Activated T-cell treated with anti-CD3 and anti-CD28 coated beads for 24 hours (primary cell): Measurements from ENCODE around the gene LDLRAD2.
"Not testable (repeated sequence)": the region's sequence is repeated elsewhere in the genome, so short reads cannot be mapped to it uniquely, and the experiment has no call there.

ENCODE experiments used
- DNase-seq: peaks from one replicate; pipeline ENCODE4 v3.0.0-alpha.2; 2020; ENCODE audit warnings: low read depth

LDLRAD2 gene

DNA sequence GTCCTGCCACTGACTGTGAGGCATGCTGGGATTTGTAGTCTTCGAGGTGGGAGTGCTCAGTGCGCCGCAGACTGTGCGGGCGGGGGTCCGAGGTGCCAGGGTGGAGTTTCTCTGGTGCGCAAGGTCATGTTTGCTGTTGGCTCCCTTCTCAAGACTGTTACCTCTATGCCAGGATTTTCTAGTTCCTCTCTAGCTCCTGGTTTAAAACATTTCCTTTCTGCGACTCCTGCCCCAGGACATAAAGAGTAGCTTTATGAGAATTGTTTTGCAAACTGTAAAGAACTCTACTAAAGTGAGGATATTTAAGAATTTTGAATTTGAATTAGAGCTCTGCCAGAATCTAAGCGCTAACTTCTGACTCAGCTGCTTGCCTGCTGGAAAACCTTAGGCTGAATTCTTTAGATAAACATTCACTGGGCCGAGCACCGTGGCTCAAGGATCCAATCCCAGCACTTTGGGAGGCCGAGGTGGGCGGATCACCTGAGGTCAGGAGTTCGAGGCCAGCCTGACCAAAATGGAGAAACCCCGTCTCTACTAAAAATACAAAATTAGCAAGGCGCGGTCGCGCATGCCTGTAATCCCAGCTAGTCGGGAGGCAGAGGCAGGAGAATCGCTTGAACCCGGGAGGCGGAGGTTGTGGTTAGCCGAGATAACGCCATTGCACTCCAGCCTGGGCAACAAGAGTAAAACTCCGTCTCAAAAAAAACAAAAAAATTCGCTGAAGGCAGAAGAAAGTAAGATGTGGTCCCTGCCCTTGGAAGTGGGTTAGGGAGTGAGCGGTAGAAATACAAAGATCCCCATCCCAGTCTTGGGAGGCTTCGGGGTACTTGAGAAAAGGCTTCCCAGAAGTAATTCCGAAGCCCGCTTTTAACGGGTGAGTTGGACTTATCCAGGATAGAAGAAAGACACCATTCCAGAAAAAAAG, 28.1 kb upstream of the LDLRAD2 start:
- no peak for DNase-seq

DNA sequence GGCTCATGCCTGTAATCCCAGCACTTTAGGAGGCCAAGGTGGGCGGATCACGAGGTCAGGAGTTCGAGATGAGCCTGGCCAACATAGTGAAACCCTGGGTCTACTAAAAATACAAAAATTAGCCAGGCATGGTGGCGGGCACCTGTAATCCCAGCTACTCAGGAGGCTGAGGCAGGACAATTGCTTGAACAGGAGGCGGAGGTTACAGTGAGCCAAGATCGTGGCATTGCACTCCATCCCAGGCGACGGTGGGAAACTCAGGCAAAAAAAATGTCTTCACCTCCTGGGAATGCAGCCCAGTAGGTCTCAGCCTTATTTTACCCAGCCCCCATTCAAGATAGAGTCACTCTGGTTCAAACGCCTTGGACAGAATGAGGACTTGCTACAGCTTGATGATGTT, 26.3 kb upstream of the LDLRAD2 start:
- not testable (repeated sequence) for DNase-seq

GRCh38 chr1:21786640-21787039, 25.4 kb upstream of the LDLRAD2 start:
- no peak for DNase-seq

GRCh38 chr1:21793104-21793503, 19.0 kb upstream of the LDLRAD2 start:
- DNase-seq = no peak

- no peak for DNase-seq
Measured at GRCh38 chr1:21794656-21795055, 17.4 kb upstream of the LDLRAD2 start.

GRCh38 chr1:21795075-21795474, 17.0 kb upstream of the LDLRAD2 start:
- no peak for DNase-seq

DNA sequence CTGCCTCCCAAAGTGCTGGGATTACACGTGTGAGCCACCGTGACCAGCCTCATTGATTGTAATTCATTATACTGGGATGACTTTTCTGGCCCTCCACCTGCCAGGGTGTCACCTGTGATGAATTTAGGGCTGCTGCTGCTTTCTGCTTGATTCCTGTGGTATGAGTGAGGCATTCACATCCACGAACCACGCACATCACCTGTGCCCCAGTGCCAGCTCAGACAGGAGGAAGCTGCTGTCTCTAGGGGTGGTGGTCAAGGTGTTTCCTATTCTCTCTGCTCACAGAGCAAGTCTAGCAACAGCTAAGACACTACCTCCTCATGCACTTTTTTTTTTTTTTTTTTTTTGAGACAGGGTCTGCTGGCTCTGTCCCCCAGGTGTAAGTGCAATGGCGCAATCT, 12.3 kb upstream of the LDLRAD2 start:
- DNase-seq = no peak

GRCh38 chr1:21801100-21801499, 11.0 kb upstream of the LDLRAD2 start:
- DNase-seq = no peak

- no peak for DNase-seq
Measured at GRCh38 chr1:21804536-21804935, 7.5 kb upstream of the LDLRAD2 start.

DNA sequence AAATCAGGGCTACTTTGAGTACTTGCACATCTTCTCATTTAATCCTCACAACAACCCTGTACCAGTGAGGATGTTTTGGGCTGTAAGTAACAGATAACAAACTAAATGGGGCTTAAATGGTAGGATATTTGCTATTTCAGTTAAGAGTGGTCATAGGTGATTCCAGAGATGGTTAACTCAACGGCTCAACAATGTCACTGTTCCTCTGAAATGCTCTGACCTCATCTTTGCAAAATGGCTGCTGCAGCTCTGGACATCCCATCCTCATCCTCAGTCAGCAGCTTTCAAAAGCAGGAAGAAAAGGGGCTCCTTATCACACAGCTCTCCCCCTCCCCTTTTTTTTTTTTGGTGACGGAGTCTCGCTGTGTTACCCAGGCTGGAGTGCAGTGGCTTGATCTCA, 1.5 kb downstream of the LDLRAD2 start:
- no peak for DNase-seq

DNA sequence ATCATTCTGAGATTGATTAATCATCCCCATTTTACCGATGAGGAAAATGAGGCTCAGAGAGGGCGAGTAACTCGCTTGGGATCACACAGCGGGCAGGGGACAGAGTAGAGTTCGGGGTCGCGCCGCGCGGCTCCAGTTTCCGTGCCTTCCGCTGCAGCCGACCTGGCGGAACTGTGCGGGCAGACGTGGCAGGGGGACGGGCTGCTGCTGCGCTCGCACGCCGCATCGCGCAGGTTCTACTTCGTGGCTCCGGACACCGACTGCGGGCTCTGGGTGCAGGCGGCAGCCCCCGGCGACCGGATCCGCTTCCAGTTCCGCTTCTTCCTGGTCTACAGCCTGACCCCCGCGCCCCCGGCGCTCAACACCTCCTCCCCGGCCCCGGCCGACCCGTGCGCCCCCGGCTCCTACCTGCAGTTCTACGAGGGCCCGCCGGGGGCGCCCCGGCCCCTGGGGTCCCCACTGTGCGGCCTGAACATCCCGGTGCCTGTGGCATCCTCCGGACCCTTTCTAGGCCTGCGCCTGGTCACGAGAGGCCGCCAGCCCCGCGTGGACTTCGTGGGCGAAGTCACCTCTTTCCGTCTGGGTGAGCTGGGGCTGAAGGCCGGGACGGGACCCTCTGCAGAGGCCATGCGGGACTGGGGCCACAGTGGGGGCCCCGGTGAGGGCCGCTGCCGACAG, 2.3 kb downstream of the LDLRAD2 start:
- DNase-seq = peak; percentile 4

GRCh38 chr1:21814981-21815582, 3.0 kb downstream of the LDLRAD2 start:
- DNase-seq = no peak

DNA sequence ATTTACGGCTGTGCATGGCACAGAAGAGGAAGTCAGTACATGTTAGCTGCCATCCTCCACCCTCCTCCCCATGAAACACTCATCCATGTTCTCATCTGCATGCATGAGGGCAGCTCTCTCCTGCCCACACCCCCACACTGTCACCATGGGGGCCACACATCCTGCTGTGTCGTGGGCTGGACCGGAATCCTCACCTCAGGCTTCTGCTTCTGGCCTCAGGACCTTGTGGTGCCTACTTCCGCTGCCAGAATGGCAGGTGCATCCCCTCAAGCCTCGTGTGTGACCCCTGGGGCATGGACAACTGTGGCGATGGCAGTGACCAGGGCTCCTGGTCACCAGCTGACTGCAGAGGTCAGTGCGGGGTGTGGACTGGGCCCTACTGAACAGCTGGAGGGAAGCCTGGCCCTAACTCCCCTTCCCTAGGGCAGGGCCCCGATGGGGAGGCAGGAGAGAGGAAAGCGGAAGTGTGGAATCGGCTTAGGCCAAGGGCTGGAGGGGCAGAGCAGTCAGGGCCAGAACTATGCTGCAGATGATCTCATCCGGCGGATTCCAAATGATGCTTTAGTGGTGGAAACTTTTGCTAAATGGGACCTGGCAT, 3.8 kb downstream of the LDLRAD2 start:
- no peak for DNase-seq

- DNase-seq = no peak
Measured at GRCh38 chr1:21816602-21817302, 4.7 kb downstream of the LDLRAD2 start.

GRCh38 chr1:21818656-21819055, 6.6 kb downstream of the LDLRAD2 start:
- peak; percentile 16 for DNase-seq

DNA sequence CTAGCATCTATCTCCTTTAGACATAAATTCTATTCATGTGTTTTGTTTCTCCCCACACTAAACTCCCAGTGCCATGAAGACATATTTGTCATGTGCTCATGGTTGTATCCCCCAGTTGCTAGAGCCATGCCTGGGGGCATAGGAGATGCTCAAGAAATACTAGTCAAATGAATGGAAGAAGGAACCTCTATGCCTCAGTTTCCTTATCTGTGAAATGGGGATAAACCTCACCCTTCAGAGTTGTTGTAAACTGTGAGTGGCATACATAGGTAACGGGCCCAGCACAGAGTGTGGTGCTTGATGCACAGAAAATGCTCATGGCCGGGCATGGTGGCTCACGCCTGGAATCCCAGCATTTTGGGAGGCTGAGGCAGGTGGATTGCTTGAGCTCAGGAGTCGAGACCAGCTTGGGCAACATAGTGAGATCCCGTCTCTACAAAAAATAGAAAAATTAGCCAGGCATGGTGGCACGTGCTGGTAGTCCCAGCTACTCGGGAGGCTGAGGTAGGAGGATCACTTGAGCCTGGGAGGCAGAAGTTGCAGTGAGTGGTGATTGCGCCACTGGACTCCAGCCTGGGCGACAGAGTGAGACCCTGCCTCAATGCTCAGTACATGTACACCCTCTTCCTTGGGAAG, 8.7 kb downstream of the LDLRAD2 start:
- no peak for DNase-seq

GRCh38 chr1:21821385-21822019, 9.4 kb downstream of the LDLRAD2 start:
- no peak for DNase-seq

DNA sequence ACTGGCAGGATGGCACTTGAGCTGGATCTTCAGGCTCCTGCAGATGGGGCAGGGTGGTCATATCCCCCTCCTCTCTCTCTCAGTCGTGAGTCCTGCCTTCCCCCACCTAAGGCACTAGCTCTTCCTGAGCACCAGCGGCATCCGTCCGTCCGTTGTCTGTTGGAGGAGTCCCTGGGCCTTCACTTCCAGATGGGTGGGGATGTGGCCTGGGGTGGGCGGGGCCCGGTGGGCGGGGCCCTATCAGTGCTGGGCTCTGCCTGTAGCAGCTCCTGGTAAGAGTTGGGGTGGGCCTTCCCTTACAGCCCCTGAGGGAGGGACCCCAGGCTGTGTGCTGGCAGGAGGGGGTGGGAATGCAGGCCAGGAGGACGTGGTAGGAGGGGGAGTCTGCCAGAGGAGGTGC, 10.3 kb downstream of the LDLRAD2 start:
- DNase-seq = no peak

GRCh38 chr1:21823206-21823979, 11.3 kb downstream of the LDLRAD2 start:
- DNase-seq = no peak
